Spleen (tissue), 13 donors: ENCODE results near the gene ACHE. TPM values are rescaled to one million over a fixed set of nuclear protein-coding genes. Genes with fewer than 3 reads are reported as not detected.
"Not testable (repeated sequence)": the region's sequence is repeated elsewhere in the genome, so short reads cannot be mapped to it uniquely, and the experiment has no call there.

Source experiments
- DNase-seq: peaks from one replicate; pipeline ENCODE4 v3.0.0-alpha.2; 2020
- H3K27ac ChIP-seq, 8 donors: fragments of 200-600 bp; sonication (generic) in 7 of 8; 1 replicate in 4 of 8; 2 replicates in 4 of 8; pipeline versions ENCODE4 v1.5.0 to v1.8.0; 2016 to 2021; ENCODE audit warnings: inconsistent platforms in 4 of 8, mild to moderate bottlenecking in 4 of 8, moderate library complexity in 1 of 8
- H3K27me3 ChIP-seq, 7 donors: fragments of 200-600 bp; sonication (generic) in 6 of 7; replicated peaks in 1 of 7; 1 replicate in 4 of 7; 2 replicates in 3 of 7; pipeline versions ENCODE4 v1.5.0 to v1.8.0; 2016 to 2021; ENCODE audit warnings: inconsistent platforms in 3 of 7, mild to moderate bottlenecking in 1 of 7
- H3K36me3 ChIP-seq, 6 donors: fragments of 200-600 bp; sonication (generic) in 5 of 6; 1 replicate in 4 of 6; 2 replicates in 2 of 6; pipeline versions ENCODE4 v1.5.0 to v1.8.0; 2016 to 2021; ENCODE audit warnings: inconsistent platforms in 2 of 6
- H3K4me1 ChIP-seq, 6 donors: fragments of 200-600 bp; sonication (generic) in 5 of 6; 1 replicate in 3 of 6; 2 replicates in 3 of 6; pipeline versions ENCODE4 v1.5.0 to v1.8.0; 2016 to 2021; ENCODE audit warnings: inconsistent platforms in 3 of 6
- H3K4me3 ChIP-seq, 8 donors: fragments of 200-600 bp; sonication (generic) in 7 of 8; 1 replicate in 4 of 8; 2 replicates in 4 of 8; pipeline versions ENCODE4 v1.5.0 to v1.8.0; 2016 to 2021; ENCODE audit warnings: inconsistent platforms in 4 of 8, mild to moderate bottlenecking in 4 of 8, moderate library complexity in 2 of 8
- H3K9me3 ChIP-seq, 8 donors: fragments of 200-600 bp; sonication (generic) in 7 of 8; 1 replicate in 4 of 8; 2 replicates in 4 of 8; pipeline versions ENCODE4 v1.5.0 to v1.8.0; 2016 to 2021; ENCODE audit warnings: inconsistent platforms in 4 of 8
- CTCF ChIP-seq, 11 experiments: fragments of 200-600 bp in 7 of 11; fragments of 450-650 bp in 4 of 11; sonication (generic) in 4 of 11; IDR thresholded peaks in 8 of 11; conservative IDR thresholded peaks in 3 of 11; 1 replicate in 7 of 11; 2 replicates in 4 of 11; pipeline versions ENCODE4 v1.4.0 to v1.8.0; 2016 to 2021; ENCODE audit warnings: antibody characterized with exemption in 11 of 11, inconsistent platforms in 4 of 11, mild to moderate bottlenecking in 1 of 11
- POLR2A ChIP-seq, 3 donors: fragments of 450-650 bp; IDR thresholded peaks; one replicate each; pipeline ENCODE4 v1.5.1; 2017; ENCODE audit warnings: antibody characterized with exemption in 3 of 3, mild to moderate bottlenecking in 1 of 3
- POLR2AphosphoS5 ChIP-seq, 3 donors: sonication (generic); formaldehyde crosslinking; IDR thresholded peaks; one replicate each; pipeline ENCODE4 v1.5.1; 2017; ENCODE audit warnings: antibody characterized with exemption in 3 of 3
- WGBS, 5 donors: extraction: QIAGEN DNeasy Blood & Tissue Kit in 3 of 5; methylation state at CpG; one replicate each; pipeline versions ENCODE4 v1.1.5 to v1.1.7; 2013 to 2018; 5-methylcytosine and 5-hydroxymethylcytosine counted together
- intact Hi-C: fragments of 100-400 bp; cut with DNase I; formaldehyde crosslinking; loops from one replicate; pipeline ENCODE4 v1.15.0; 2023; ENCODE audit warnings: low total_unique reads
- long read RNA-seq, 2 donors: transcript quantifications; one replicate each; lab custom pipeline, GENCODE V29; 2026
- polyA plus RNA-seq, 3 donors: library from polyadenylated mRNA; stranded (reverse); fragments of 200-250 nt; gene quantifications; one replicate each; pipeline ENCODE4 v1.2.1, GENCODE V29; 2013
- total RNA-seq, 7 donors: library from RNA; depleted of rRNA in 3 of 7; stranded (reverse); fragments of >200 nt in 3 of 7; fragmentation: NEBNext Ultra II Directional in 4 of 7; extraction: Animal tissue kit (Norgen Biotek cat#: 25700) in 4 of 7; gene quantifications; one replicate each; pipeline versions ENCODE4 v1.1.0 to v1.2.1, GENCODE V29; 2016 to 2021
- donor health status: healthy with polysubstance abuse.
- donor health status: DM: no; HTN: no; CAD: no; lungs with moderate emphysema.
- donor health status: DM: no; HTN: no; CAD: no.
- donor health status: Bipolar disorder and iron deficiency.
- donor health status: healthy.
- donor health status: DM: no; HTN: no; CAD: no.
- donor health status: DM: yes; HTN: yes; CAD: no.

The ACHE gene
- 10 to 100 TPM in 1 of 7 donors, 1 to 10 TPM in 6; 2.1 to 10.8 (median 4.4) TPM for total RNA-seq
- 1 to 10 TPM; 2.0 to 3.7 (median 3.1) TPM for polyA plus RNA-seq
- long read RNA-seq, donor 1, result 0 reads
- long read RNA-seq, donor 2, result 0 reads

GRCh38 chr7:100895701-100895955 is at the start of gene ACHE:
ACHE (minus strand) TSS chr7:100895888; CDS start chr7:100894232, 1,656 bp downstream.
- Histone ChIP-seq H3K36me3 (no peaks in the 10 kb centered on the region), H3K27me3 (peaks cover 3 to 99% (median 57%) of the 10 kb centered on the region in 7 donors), H3K4me3 (peak within 1 kb of the TSS; percentile 34 to 73 (median 48)), H3K27ac (peak within 1 kb of the TSS in 5 of 8 donors; percentile 11 to 51 (median 40)), H3K9me3 (no peaks in the 10 kb centered on the region), H3K4me1 (peaks cover 20 to 46% (median 36%) of the 10 kb centered on the region in 6 donors)
- 0 to 2% (median 1%) methylated on average over 10 to 32 of the region's 32 CpGs; no CpG with 5 or more reads in 1 of the 5 donors for WGBS, 5 donors
- no peak for TF ChIP-seq CTCF (IDR thresholded peaks at IDR 0.05 in 8 of 11, conservative IDR thresholded peaks at IDR 0.05 in 3 of 11)
- no peak for TF ChIP-seq POLR2A (IDR thresholded peaks at IDR 0.05)
- no peak for TF ChIP-seq POLR2AphosphoS5 (IDR thresholded peaks at IDR 0.05)
- DNase-seq, result no peak
- intact Hi-C loops, result loop anchor here (5.0 kb wide), 1 partner anchor 162 kb away; no protein-coding TSS in a partner anchor

- intact Hi-C loops, result no loop called here
- Histone ChIP-seq H3K27ac (no peak overlapping the region), H3K4me3 (no peak overlapping the region), H3K27me3 (peaks cover 0 to 49% (median 0%) of the 10 kb centered on the region in 7 donors), H3K4me1 (peaks cover 0 to 3% (median 0%) of the 10 kb centered on the region in 6 donors), H3K36me3 (no peaks in the 10 kb centered on the region), H3K9me3 (peaks cover 0 to 25% (median 19%) of the 10 kb centered on the region in 8 donors)
- TF ChIP-seq POLR2AphosphoS5 (IDR thresholded peaks at IDR 0.05) (no peak), POLR2A (IDR thresholded peaks at IDR 0.05) (no peak), CTCF (IDR thresholded peaks at IDR 0.05 in 8 of 11, conservative IDR thresholded peaks at IDR 0.05 in 3 of 11) (no peak)
- no peak for DNase-seq
- WGBS, 5 donors, result 74 to 94% (median 80%) methylated on average over 4 of the region's 4 CpGs
Observed at GRCh38 chr7:100944138-100944537, 48.5 kb upstream of the ACHE start.

DNA sequence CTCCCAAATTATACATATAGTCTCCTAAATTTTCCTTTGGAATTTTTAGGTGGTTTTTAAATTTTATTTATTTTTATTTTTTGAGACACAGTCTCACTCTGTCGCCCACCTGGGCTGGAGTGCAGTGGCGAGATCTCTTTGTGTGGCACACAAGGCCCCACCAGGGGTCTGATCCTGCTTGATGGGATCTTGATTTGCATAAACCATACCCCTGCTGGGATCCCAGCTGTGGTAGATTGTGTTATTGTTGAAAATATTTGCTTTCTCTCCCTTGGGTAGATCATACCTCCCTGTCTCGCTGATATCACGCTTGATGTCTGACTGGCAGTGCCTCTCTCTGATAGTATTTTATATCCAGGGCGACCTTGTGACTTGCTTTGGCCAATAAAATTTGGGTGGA is 48.0 kb upstream of the ACHE start:
- no peaks in the 10 kb centered on the region for H3K36me3 ChIP-seq
- intact Hi-C loops, result no loop called here
- peaks cover 0 to 27% (median 21%) of the 10 kb centered on the region in 8 donors for H3K9me3 ChIP-seq
- no peaks in the 10 kb centered on the region for H3K4me1 ChIP-seq
- TF ChIP-seq CTCF (IDR thresholded peaks at IDR 0.05 in 8 of 11, conservative IDR thresholded peaks at IDR 0.05 in 3 of 11) (no peak), POLR2A (IDR thresholded peaks at IDR 0.05) (no peak), POLR2AphosphoS5 (IDR thresholded peaks at IDR 0.05) (no peak)
- H3K27ac ChIP-seq, result no peak overlapping the region
- WGBS, 5 donors, result 86 to 93% (median 87%) methylated on average over 5 of the region's 5 CpGs
- DNase-seq, result no peak
- H3K27me3 ChIP-seq, result peaks cover 0 to 45% (median 0%) of the 10 kb centered on the region in 7 donors
- no peak overlapping the region for H3K4me3 ChIP-seq

DNA sequence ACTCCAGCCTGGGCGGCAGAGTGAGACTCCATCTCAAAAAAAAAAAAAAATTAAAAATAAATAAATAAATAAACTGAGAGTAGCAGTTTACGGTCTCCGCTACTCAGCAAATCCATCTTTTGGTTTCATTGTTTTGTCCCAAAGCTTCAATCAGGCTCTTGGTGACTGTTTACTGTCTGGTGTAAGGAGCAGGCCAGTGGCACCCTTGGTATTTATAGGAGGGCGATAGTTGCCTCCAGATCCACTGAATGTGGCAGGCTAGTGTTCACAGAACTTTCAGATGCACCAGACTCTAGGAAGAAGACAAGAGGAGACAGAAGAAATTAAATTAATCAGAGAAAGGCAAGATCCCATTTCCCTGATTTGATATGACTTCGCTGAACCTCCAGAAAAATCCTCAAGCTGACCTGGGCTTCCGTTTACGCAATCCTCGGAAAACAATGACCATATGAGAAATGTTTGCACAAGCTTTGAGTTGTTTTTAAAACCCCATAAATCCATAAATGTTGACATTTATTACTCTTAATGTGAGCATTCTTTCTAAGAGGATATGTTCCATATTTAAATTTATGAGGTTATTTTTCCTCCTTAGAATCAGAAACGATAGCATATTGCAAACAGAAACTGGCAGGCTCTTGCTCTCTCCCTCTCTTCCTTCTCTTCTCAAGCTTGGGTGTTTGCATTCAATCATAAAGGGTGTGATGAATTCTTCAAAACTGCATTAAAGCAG is 46.5 kb upstream of the ACHE start:
- 62 to 71% (median 70%) methylated on average over 9 of the region's 9 CpGs for WGBS, 5 donors

DNA sequence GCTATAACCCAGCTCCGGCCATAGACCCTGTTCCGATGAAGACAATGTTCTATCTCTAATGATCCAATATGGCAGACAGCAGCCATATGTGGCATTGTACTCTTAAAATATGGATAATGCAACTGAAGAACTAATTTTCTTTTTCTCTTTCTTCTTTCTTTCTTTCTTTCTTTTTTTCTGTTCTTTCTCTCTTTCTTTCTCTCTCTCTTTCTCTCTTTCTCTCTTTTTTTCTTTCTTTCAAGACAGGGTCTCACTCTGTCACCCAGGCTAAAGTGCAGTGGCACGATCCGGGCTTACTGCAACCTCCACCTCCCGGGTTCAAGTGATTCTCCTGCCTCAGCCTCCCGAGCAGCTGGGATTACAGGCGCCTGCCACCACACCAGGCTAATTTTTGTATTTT is 40.5 kb upstream of the ACHE start:
- intact Hi-C loops, H3K27ac ChIP-seq, H3K4me1 ChIP-seq, H3K36me3 ChIP-seq, H3K27me3 ChIP-seq, H3K4me3 ChIP-seq: not testable (repeated sequence)
- peaks cover 0 to 40% (median 32%) of the 10 kb centered on the region in 8 donors for H3K9me3 ChIP-seq
- WGBS, 5 donors, result 86 to 94% (median 90%) methylated on average over 7 of the region's 7 CpGs
- peak; percentile 21 for DNase-seq

More for the DNA sequence above, 46.5 kb upstream of the ACHE start:
- no peak for DNase-seq
- Histone ChIP-seq H3K4me3 (no peak overlapping the region), H3K9me3 (peaks cover 0 to 27% (median 21%) of the 10 kb centered on the region in 8 donors), H3K27me3 (peaks cover 0 to 39% (median 0%) of the 10 kb centered on the region in 7 donors), H3K27ac (no peak overlapping the region), H3K4me1 (no peaks in the 10 kb centered on the region), H3K36me3 (no peaks in the 10 kb centered on the region)
- TF ChIP-seq POLR2AphosphoS5 (IDR thresholded peaks at IDR 0.05) (no peak), POLR2A (IDR thresholded peaks at IDR 0.05) (no peak), CTCF (IDR thresholded peaks at IDR 0.05 in 8 of 11, conservative IDR thresholded peaks at IDR 0.05 in 3 of 11) (no peak)
- intact Hi-C loops, result no loop called here

DNA sequence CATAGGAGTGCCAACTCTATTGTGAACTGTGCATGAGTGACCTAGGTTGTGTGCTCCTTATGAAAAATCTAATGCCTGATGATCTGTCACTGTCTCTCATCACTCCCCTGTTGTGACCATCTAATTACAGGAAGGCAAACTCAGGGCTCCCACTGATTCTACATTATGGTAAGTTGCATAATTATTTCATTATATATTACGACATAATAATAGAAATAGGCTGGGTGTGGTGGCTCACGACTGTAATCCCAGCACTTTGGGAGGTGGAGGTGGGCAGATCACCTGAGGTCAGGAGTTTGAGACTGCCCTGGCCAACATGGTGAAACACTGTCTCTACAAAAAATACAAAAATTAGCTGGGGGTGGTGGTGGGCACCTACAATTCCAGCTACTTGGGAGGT is 39.7 kb upstream of the ACHE start:
- Histone ChIP-seq H3K27me3 (peaks cover 0 to 16% (median 0%) of the 10 kb centered on the region in 7 donors), H3K9me3 (peaks cover 0 to 32% (median 25%) of the 10 kb centered on the region in 8 donors)
- H3K27ac ChIP-seq, H3K4me1 ChIP-seq, H3K36me3 ChIP-seq, DNase-seq, H3K4me3 ChIP-seq, intact Hi-C loops: not testable (repeated sequence)
- WGBS, 5 donors, result 61 to 85% (median 77%) methylated on average over 2 of the region's 2 CpGs
